ENCODE data around the gene GDI1.
A peak's percentile ranks its signal among the peaks of the same experiment; 100 is the strongest.

The GDI1 gene

DNA sequence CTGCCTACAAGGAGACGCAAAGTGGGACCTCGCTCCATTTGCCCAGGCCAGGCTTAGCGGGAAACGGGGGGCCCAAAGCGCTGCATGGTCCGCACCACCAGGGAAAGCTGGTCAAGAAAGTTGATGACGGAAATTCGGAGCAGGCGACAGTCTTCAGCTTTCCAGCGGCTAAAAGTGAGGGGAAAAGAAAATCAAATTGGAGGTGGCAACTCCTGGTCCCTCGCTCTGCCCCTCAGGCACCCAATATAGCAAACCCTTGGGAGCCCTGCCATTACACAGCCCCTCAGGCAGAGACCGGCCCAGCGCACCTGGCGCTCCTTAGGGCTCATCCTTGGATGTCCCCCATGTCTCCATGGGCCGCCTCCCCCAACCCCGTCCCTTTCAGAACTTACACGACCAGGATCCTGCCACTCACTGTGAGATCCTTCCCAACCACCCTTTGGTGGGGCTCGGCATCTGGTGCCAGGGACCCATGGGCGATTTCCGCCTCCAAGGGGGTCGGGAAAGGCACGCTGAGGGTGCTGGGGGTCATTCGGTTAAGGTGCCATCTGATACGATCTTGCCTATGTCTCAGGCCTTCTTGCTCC, 41.0 kb downstream of the GDI1 start:
- peak overlapping the region; percentile 21 for H3K4me3 ChIP-seq (ENCODE audit: low read depth, low read length)

DNA sequence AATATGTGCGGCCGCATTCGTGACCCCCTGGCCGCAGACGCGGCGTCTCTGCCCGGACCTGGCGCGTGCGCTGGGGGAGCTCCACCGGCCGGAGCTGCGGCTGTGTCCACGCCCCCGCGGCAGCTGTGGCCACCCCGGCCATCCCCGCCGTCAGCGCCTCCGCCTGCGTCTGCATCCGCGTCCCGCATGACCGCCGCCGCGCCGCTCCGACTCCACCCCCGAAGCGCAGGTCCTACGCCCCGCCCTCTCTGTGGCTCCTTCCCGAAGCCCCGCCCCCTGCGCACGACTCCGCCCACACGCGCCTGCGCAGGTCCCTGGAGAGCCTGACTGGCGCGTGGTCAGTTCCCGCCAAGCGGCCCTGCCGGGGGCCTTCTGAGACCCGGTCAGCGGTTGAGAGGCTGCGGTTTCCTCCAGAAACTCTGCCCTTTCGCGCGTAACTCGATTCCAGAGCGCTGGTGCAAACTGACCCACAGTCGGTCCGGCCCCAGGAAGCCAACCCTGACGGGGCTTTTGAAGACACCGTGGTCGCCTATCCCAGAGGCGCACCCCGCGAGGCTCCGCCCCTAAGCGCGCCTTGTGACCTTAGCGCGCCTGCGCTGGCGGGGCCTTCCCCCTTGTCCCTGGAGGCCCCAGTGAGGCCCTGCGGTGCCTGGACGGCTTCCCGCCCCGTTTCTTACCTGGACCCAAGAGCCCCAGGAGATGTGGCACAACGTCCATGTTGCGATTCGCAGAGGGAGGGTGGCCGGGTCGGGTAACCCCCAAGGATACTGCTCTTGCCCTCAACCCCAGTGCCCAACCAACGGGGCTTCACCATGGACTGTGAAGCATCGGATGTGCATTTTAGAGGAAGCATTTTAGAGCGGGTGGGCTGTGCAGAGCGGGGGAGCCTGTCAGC, 42.0 kb downstream of the GDI1 start, which contains the start of gene LAGE3:
Gene LAGE3, minus strand, starts transcription at position 554 of the 895 bp plus-strand sequence. Its CDS starts 366 bp downstream, at position 188.
- H3K4me3 ChIP-seq (ENCODE audit: low read depth, low read length) = peak within 1 kb of the TSS; percentile 21

DNA sequence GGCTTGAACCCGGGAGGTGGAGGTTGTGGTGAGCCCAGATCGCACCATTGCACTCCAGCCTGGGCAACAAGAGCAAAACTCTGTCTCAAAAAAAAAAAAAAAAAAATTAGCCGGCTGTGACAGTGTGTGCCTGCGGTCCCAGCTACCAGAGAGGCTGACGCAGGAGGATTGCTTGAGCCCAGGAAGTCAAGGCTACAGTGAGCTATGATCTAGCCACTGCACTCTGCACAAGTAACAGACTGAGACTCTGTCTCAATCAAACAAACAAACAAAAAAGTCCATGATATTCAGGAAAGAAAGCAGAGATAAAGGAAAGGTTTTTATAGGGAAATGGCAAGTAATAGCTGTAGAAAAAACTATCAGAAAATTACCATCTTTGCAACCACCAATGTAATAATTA, 44.2 kb downstream of the GDI1 start:
- no peak overlapping the region for H3K4me3 ChIP-seq (ENCODE audit: low read depth, low read length)

DNA sequence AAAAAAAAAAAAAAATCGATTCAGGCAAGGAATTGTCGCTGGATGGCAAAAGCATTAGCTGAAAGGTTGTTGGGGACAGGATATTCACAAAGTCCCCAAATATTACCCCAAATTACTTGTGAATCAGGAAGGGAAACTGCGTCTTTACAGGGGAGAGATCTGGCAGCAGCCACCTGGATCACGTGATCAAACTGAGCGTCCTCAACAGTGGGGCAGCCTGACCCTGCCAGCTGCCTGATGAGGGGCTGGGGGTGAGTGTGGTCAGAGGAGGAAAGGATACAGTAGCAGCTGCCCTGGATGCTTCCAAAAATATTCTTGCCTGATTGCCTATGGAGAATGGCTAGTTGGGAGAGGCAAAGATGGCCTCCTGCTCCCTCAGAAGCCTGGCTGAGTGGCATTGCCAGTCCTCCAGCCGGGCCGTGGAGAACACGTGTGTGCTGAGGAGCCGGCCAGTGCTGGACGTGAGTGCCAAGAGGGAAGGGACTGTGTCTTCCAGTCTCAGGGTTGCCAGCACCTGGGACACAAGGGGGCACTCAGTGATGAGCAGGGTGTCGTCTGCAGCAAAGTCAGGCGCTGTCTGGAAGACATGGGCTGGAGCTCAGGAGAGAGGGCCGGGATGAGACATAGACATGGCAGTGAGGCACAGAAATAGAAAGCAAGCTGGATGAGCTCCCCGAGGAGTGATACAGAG, 45.1 kb downstream of the GDI1 start:
- no peak overlapping the region for H3K4me3 ChIP-seq (ENCODE audit: low read depth, low read length)

DNA sequence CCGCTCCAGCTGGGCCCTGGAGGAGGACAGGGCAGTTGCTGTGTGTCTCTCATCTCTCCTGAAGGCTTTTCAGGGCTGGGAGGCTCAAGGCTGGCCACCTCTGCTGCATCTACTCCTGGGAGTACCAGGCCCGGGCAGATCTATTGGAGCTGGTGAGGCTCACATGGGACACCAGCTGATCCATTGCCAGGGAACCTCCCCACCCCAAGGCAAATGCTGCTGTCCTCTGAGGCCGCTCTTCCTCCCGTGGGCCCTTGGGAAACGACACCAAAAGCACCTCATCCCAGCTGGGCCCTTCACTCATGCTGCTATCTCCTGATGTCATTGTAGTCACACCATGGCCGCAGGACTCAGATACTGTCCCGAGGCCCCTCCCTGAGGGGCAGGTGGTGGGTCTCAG, 45.8 kb downstream of the GDI1 start:
- H3K4me3 ChIP-seq (ENCODE audit: low read depth, low read length) = no peak overlapping the region

DNA sequence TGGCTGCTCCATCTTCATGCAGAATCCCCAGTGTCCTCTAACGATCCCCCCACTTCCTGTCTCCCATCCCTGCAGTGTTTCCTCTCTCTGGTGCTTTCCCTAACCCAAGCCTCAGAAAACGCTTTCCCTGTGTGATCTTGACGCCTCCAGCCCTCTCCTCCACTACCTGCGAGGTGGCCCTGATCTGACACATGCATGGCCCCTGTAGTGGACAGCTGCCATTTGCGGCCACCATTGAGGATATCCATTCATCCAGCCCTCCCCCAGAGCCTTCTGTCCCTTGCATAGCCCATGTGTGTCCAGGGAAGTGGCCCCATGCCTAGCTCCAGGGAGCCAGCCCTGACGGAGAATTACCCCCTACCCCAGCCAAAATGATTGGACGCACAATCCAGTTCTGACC, 46.4 kb downstream of the GDI1 start:
- H3K4me3 ChIP-seq (ENCODE audit: low read depth, low read length) = no peak overlapping the region

DNA sequence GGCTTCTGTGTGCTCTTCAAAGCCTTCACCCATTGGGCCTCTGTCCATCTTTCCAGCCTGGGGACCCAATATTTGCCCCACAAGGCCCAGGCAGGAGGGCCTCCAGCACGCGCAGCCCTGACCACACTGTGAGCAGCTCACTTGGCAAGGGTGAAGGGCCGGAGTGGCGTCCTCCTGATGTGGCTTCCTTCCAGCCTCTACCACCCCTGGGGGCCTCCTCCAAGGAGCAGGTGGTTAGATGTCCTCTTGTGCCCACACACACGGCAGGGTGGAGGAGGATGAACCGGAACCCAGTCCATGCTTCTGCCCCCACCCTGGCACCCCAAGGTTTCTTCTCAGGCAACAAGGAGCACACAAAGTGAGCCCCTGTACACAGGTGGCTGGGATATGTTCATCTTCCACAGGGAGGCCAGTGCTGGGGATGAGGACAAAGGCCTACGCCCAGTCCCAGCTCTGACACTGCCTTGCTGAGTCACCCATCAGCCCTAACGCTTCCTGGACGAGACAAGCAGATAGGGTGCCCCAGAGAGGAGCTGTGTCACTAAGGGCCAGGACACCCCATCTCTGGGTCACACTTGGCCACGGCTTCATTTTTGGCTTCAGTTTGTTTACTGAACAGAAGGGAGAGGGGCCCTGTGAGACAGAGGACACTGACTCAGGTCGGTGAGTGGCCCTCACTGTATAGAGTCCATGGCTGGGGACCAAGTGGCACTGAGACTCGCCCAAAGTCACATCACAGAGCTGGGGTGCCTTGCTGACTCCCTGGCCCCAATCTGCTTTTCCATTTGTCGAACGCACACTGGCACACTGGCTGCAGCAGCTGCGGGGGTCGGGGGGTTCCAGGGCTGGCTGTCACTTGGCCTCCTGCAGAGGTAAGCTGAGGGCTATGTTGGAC, 47.5 kb downstream of the GDI1 start:
- no peak overlapping the region for H3K4me3 ChIP-seq (ENCODE audit: low read depth, low read length)

DNA sequence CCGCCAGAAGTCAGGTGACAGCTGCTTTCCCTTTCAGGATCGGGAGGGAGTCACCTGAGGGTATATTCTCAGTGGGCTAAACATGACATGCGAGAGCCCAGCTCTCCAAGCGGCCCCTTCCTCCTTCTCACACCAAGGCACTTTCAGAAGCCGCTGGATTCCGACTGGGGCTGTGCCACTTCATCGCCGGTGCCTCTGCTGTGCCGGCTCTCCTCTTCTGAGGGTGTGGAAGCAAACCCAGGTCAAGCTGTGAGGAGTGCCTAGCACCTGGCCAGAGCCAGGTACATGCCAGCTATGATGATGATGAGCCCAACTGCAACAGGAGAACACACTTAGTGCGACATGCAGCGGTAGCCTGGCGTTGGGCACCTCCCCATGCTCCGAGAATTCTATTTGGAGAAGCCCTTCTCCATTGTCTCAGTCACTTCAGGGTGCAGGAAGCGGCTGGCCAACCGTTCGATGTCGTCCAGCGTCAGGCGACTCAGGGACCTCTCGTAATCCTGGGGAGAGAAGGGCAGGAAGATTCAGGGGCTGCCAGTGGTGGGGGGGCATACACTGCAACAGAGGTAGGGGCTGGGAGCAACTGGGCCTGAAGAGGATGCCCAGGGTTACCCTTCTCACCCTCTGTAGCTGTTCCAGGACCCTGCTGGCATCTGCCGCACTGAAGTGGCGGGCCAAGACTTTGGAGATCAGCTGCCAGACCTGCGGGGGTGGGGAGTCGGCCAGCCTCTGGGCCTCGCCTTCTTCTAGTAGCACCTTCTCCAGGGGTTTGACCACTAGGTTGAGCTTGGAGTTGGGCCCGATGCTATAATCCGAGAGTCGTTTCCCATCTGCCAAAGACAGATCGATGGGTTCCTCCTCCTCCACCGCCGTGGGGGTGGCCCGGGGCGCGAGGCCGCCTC, 48.4 kb downstream of the GDI1 start:
- peak overlapping the region; percentile 57 for H3K4me3 ChIP-seq (ENCODE audit: low read depth, low read length)

DNA sequence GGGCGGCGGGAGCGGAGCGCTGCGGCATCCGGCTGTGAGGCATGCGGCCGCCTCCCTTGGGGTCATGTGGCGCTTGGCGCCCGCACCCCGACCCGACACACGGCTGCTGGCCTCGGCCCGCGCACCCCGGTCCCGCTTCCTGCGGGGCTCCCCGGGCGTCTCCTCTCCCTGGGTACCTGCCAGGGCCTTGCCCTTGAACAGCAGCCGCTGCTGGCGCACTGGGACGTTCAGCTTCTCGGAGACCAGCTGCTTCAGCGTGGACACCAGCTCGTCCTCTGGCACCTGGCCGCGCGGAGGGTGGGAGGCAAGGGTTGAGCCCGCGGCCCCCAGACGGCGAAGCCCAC, 49.1 kb downstream of the GDI1 start:
- H3K4me3 ChIP-seq (ENCODE audit: low read depth, low read length) = peak overlapping the region; percentile 57

DNA sequence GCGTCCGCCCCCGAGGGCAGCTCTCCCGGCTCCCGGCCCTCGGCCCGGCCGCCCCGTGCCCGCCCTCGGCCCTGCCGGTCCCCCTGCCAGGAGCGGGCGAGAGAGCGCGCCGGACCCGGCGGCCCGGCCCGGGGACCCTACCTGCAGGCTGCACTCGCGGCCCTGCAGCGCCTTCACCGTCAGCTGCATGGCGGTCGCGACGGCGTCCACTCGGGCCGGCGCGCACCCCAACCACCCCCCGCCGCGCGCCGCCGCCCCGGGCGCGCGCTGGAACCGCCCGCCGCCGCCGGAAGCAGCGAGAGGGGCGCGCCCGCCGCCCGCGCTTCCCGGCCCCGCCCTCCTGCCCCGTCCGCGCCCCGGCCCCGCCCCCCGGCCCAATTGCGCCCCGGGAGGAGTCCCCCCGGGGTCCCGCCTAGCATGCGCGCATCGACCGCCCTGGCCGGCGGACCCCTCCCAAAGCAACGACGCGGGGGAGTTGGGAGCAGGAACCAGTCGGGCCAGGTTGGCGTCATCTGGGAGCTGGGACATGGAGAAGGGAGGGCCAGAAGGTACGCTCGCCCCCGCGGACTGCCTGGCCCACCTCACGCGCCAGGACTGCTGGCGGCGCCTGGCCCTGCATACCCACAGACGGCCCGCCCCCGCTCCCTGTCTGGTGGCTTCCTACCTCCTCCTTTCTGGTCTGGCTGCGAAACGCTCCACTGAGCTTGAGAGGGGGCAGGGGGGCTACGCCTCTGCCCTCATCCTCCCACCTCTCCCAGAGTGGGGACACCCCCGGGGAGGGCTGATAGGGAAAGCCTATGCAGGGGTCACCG, 49.6 kb downstream of the GDI1 start, which contains the start of gene UBL4A:
Gene UBL4A, minus strand, starts transcription at position 220 of the 812 bp plus-strand sequence. Its CDS starts 31 bp downstream, at position 189.
- peak within 1 kb of the TSS; percentile 57 for H3K4me3 ChIP-seq (ENCODE audit: low read depth, low read length)

DNA sequence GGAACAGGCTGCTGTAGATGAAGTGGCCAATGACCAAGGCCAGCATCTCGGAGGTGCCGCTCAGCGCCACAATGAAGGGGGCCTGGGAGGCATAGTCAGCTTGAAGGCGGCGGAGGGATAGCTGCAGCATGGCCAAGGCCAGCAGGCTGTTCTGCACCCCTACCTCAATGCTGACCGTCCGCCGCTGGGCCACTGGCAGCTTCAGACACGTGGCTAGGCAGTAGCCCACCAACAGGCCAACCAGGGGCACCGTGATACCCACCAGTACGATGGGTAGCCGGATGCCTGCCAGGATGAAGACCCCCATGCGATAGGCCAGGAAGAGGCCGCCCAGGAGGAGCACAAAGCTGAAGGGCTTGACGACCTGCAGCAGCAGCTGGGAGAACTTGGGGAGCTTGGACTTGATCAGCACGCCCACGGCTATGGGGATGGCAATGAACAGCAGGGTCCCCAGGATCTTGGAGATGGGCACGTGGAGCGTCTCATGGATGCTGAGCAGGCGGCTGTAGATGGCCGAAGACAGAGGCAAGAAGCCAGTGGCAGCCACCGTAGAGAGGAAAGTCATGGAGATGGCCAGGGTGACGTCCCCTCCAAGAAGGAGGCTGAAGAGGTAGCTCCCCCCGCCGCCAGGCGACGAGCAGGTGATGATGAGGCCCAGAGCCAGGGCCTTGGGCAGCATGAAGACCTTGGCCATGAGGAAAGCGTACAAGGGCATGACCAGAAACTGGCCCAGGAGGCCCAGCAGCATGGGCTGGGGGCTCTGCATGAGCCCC, 50.8 kb downstream of the GDI1 start:
- no peak overlapping the region for H3K4me3 ChIP-seq (ENCODE audit: low read depth, low read length)

DNA sequence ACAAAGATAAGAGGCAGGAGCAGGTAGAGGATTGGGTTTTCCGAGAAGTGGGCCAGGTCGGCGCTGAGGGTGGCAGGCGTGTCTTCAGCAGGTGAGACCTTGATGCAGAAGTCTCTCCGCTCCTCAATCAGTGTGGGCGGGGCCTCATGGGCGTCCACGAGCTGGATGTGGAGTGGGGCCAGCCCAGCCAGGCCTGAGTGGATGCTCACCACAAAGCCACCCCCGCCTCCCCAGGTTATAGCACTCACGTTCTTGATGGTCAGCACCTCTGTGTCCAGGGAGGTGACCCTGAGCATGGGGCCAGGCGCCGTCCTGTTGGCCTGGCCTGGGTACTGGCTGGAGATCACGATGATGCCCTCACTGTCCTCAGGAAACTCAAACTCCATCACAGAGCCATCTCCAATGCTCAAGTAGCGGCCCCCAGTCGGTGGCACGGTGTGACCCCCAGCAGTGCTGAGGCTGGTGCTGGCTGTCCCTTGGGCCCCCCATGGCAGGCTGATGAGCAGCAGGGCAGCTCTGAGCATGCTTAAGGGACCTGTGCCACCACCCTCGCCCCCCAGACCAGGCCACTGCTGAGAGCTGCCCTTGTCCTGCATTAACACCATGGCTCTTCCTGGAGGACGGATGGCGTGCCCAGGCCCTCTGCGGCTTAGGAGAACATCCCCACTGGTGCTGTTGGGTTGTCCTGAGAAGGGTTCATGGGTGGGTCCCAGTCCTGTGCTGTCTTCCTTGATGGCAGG, 51.6 kb downstream of the GDI1 start:
- no peak overlapping the region for H3K4me3 ChIP-seq (ENCODE audit: low read depth, low read length)

DNA sequence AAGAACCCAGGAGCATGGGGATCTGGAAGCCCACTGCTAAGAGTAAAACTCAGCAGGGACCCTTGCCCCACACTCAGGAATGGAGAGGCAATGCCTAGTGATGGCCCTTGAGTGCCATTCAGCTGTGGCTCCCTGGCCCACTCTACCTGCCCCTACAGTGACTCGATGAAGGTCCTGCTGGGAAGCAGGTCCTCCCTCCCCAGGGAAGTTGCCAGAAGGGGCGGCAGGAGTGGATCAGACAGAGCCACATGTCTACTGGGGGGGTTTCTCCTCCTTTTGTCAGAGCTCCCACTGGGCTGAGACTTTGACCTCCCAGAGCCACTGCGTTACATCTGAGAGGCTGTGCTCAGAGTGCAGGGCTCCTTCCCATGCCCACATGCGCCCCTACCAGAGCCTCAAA, 52.2 kb downstream of the GDI1 start:
- no peak overlapping the region for H3K4me3 ChIP-seq (ENCODE audit: low read depth, low read length)

DNA sequence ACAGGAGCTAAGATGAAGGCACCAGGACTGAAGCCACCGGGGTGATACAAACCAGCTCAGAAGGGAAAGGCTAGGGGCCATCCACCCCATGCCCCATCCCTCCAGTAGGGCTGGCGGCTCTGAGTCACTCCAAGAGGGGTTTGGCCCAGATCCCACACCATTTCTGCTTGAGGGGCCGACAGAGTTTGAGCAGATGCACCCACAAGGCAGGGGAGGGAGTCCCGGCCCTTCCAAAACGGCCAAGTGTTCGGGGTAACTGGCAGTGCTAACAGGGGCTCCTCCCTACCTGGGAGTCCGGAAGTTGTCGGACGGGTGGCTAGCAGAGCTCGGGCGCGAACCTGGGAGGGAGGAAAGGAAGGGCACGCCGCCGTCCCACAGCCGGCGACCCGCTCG, 53.1 kb downstream of the GDI1 start:
- peak overlapping the region; percentile 35 for H3K4me3 ChIP-seq (ENCODE audit: low read depth, low read length)

DNA sequence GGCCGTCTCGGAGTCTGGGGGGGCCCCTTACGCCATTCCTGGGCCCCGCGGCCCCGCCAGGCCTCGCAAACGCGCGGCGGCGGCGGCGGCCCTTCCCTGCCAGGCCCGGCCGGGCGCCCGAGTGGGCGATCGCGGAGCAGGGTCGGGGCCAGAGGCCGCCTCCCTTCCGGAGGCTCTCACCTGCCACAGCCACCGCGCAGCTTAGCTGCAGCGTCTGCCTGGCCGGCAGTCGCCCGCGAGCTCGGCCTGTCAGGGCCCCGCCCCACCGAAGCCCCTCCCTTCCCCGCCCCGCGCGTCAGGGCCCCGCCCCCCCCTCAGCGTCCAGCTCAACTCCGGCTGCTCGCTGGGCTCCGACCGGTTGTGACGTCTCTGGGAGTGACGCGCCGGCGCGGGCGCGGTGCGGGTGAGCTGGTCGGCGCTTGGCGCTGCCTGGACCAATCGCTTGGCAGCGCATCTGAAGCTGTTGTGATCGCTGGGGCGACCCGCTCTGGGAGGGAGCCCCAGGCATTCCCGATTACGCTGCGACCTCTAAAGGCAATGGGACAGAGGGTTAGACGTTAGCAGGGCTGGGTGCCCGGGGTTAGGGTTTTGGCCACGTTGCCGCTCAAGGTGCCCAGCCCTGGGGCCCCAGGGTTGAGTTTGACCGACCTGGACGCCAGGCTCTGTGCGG, 53.6 kb downstream of the GDI1 start, which contains the start of gene SLC10A3:
Gene SLC10A3, minus strand, starts transcription at position 216 of the 670 bp plus-strand sequence. CDS start 1,689 bp downstream, outside the sequence.
- H3K4me3 ChIP-seq (ENCODE audit: low read depth, low read length) = peak within 1 kb of the TSS; percentile 35

All from iPS-11a (cell line).